HUDEP-2 (cell line): ENCODE results near the gene LLPH.
"Not testable (repeated sequence)": the region's sequence is repeated elsewhere in the genome, so short reads cannot be mapped to it uniquely, and the experiment has no call there.

ENCODE experiments used
- DNase-seq, 76 experiments: peaks; one replicate each; lab custom pipeline; 2025; ENCODE audit not compliant: unreplicated experiment in 76 of 76; lab: John Stamatoyannopoulos, UW

The LLPH gene

GRCh38 chr12:66130267-66131066 lies at the start of gene LLPH:
Gene LLPH (minus strand): TSS chr12:66130750. CDS start chr12:66129106, 1,644 bp downstream.
- peak in 75 of 76 experiments; percentile 12 to 87 (median 74) for DNase-seq

- no peak for DNase-seq
Measured at GRCh38 chr12:66176105-66176900, 45.8 kb upstream of the LLPH start.

DNA sequence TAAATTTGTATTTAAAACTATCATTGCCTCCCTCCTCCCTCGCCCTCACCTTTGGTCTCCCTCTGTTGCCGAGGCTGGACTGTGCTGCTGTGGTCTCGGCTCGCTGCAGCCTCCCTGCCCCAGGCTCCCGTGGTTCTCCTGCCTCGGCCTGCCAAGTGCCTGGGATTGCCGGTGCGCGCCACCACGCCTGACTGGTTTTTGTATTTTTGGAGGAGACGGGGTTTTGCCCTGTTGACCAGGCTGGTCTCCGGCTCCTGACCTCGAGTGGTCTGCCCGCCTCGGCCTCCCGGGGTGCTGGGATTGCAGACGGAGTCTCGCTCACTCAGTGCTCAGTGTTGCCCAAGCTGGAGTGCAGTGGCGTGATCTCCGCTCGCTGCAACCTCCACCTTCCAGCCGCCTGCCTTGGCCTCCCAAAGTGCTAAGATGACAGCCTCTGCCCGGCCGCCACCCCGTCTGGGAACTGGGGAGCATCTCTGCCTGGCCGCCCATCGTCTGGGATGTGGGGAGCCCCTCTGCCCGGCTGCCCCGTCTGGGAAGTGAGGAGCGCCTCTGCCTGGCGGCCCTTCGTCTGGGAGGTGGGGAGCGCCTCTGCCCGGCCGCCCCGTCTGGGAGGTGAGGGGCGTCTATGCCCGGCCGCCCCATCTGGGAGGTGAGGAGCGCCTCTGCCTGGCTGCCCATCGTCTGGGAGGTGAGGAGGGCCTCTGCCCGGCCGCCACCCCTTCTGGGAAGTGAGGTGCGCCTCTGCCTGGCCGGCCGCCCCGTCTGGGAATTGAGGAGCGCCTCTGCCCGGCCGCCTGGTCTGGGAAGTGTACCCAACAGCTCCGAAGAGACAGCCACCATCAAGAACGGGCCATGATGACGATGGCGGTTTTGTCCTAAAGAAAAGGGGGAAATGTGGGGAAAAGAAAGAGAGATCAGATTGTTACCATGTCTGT lies 44.1 kb upstream of the LLPH start:
- DNase-seq, result not testable (repeated sequence)

DNA sequence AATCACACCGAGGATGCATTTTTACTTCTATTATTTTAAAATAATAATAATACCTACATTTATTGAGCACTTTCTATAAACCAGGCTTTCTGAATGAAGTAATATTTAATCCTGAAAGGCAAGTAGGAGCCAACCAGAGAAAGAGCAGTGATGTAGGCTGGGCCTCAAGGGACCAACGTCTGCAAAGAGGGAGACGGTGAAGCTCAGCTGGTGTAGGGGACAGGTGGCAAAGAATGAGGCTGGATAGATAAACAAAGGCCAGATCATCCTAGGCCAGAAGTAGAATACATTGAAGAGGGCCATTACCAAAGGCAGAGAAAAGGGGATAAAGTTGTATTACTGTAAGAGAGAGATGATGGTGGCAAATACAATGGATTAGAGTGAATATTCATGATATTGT lies 40.1 kb upstream of the LLPH start:
- DNase-seq, result no peak

DNA sequence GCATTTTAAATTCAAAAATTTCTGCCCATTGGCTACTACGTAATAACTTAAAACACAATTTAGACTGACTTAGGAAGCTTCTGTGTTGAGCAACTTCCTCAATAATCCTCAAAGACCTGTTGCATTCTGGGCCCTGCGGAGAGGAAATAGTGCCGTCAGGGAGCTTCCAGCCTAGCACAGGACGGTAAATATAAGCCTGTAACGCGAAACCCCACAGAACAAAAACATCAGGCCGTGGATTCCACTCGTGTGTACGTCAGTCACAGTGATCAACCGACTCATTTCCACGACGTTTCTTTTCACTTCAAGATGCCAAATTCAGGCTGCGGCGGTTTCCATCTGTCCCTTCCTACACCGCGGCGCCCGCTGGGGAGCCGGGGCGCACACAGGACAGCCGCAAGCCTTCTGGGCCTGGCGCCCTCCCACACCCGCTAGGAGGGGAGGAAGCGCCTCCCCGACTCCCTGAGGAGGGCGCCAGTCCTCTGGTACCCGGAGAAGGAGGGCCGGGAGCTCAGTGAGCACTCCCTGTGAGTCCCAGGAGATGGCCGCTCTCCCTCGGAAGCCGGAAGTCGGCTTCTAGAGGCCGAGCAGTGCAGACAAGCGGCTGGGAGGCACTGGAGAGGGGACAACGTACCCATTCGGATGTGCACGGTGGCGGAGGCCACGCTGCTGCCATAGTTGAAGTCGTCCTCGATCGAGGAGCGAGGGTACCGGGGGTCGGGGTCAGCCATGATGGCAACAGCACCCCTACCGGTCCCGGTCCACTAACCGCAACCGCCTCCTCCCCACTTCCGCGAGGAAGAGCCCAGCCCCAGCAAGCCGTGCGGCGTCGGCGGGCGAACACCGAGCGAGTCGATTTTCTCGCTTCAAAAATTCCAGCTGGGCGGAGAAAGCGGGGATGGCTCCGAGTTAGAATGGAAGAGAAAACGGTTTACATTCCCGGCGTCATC lies 38.9 kb upstream of the LLPH start, which contains the start of gene TMBIM4:
TMBIM4 (minus strand) TSS at position 776 of the 950 bp plus-strand sequence; CDS start at position 731, 45 bp downstream.
- DNase-seq, result peak; percentile 28 to 95 (median 82)

GRCh38 chr12:66168410-66168809 lies 37.9 kb upstream of the LLPH start:
- DNase-seq, result no peak

GRCh38 chr12:66166561-66166960 lies 36.0 kb upstream of the LLPH start:
- no peak for DNase-seq

- DNase-seq, result no peak
Measured at GRCh38 chr12:66165141-66165540, 34.6 kb upstream of the LLPH start.

- DNase-seq, result peak in 2 of 76 experiments; percentile 10 to 21
Measured at GRCh38 chr12:66164349-66164821, 33.8 kb upstream of the LLPH start.

- DNase-seq, result no peak
Measured at GRCh38 chr12:66163289-66163688, 32.7 kb upstream of the LLPH start.

DNA sequence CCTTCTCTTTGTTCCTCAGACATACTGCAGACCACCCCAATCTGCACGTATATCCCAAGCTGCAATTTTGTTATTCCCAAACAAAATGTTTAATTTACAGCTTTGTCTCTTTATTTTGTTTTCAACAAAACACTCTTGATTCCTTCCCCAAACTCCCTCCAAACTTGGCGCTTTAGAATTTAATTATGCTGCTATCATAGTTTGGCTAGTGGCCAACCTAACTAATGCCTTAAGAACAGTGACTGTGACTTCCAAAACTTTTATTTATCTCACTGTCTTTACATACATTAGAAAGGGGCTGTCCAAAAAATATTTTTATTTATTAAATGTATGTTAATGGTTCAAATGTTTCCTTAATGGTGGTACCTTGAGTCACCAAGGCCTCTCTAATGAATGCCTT lies 32.2 kb upstream of the LLPH start:
- DNase-seq, result no peak

GRCh38 chr12:66160704-66161103 lies 30.2 kb upstream of the LLPH start:
- no peak for DNase-seq

- DNase-seq, result no peak
Measured at GRCh38 chr12:66159123-66159522, 28.6 kb upstream of the LLPH start.

DNA sequence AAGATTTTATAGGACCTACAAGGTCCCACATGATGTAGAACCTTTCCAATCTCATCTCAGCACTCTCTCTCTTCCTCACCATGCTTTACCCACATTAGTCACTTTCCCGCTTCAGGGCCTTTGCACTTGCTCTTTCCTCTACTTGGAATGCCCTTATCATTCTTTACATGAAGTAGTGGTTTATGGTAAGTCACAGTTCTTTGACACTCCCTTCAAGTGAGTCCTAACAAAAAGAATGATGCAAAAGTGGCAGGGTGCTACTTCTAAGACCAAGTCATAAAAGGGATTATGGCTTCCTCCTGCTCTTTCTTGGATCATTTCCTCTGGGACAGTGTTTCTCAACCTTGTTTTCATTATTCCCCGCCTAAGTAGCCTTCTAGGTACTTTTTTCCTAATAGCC lies 26.1 kb upstream of the LLPH start:
- peak in 1 of 76 experiments; percentile 14 for DNase-seq

- DNase-seq, result no peak
Measured at GRCh38 chr12:66154776-66155175, 24.2 kb upstream of the LLPH start.

- DNase-seq, result no peak
Measured at GRCh38 chr12:66152732-66153131, 22.2 kb upstream of the LLPH start.

GRCh38 chr12:66149702-66150398 lies 19.3 kb upstream of the LLPH start:
- peak in 70 of 76 experiments; percentile 10 to 88 (median 66) for DNase-seq
